ENCODE measurements around the gene SON.

SON gene

GRCh38 chr21:33554236-33554981 is 11.6 kb downstream of the SON start:
- no peak for TF ChIP-seq CTCF (IDR thresholded peaks at IDR 0.05; ENCODE audit: low read depth, low read length)
- no peak for DNase-seq (ENCODE audit: extremely low read depth, low read depth)

- DNase-seq (ENCODE audit: extremely low read depth, low read depth): no peak
- no peak for TF ChIP-seq CTCF (IDR thresholded peaks at IDR 0.05; ENCODE audit: low read depth, low read length)
These were observed 12.1 kb downstream of the SON start for GRCh38 chr21:33554982-33555344.

- TF ChIP-seq CTCF (IDR thresholded peaks at IDR 0.05; ENCODE audit: low read depth, low read length): no peak
- DNase-seq (ENCODE audit: extremely low read depth, low read depth): no peak
These were observed 14.6 kb downstream of the SON start for GRCh38 chr21:33557447-33557846.

- DNase-seq (ENCODE audit: extremely low read depth, low read depth): no peak
- no peak for TF ChIP-seq CTCF (IDR thresholded peaks at IDR 0.05; ENCODE audit: low read depth, low read length)
These were observed 16.1 kb downstream of the SON start for GRCh38 chr21:33558777-33559421.

GRCh38 chr21:33559813-33560212 is 17.0 kb downstream of the SON start:
- TF ChIP-seq CTCF (IDR thresholded peaks at IDR 0.05; ENCODE audit: low read depth, low read length): no peak
- DNase-seq (ENCODE audit: extremely low read depth, low read depth): no peak

- DNase-seq (ENCODE audit: extremely low read depth, low read depth): no peak
- TF ChIP-seq CTCF (IDR thresholded peaks at IDR 0.05; ENCODE audit: low read depth, low read length): no peak
These were observed 18.1 kb downstream of the SON start for GRCh38 chr21:33560965-33561364.

GRCh38 chr21:33561373-33561772 is 18.5 kb downstream of the SON start:
- TF ChIP-seq CTCF (IDR thresholded peaks at IDR 0.05; ENCODE audit: low read depth, low read length): no peak
- no peak for DNase-seq (ENCODE audit: extremely low read depth, low read depth)
